Measurements from ENCODE around the gene PAPPA2. TPM values are rescaled to one million over a fixed set of nuclear protein-coding genes. Genes with fewer than 3 reads are reported as not detected.

The PAPPA2 gene
- total RNA-seq, 1 experiment from 2014 or later, result 0.06 TPM

DNA sequence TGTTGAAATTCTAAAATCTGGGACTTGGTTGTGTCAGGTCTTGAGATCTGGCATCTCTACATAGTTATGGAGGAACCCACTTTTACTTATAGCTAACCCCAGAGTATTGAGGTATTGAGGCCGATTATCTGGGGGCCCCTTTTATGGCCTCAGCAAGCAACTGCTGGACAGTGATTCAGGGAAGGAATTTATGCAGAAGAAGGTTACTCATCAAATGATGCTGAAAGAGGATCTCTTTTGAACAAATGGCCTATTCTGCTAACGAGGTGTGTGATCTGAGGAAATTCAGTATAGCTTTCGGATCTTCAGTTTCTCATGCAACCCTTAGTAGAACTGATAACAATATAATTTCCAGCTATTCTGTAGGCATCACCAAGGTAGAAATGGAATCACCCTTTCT, 239.9 kb downstream of the PAPPA2 start:
- Histone ChIP-seq H3K27ac (ENCODE audit: low read depth, low read length, poor library complexity, severe bottlenecking) (no peak overlapping the region), H3K4me3 (ENCODE audit: low read depth, low read length, poor library complexity, severe bottlenecking) (no peak overlapping the region), H3K9me3 (ENCODE audit: low read depth, low read length, poor library complexity, severe bottlenecking) (no peaks in the 10 kb centered on the region), H3K36me3 (ENCODE audit: insufficient read depth, low read length, poor library complexity, severe bottlenecking) (no peaks in the 10 kb centered on the region), H3K27me3 (replicated peaks; ENCODE audit: insufficient read depth, low read depth, low read length, poor library complexity) (peaks cover 44% of the 10 kb centered on the region), H3K4me1 (ENCODE audit: insufficient read depth, low read length, poor library complexity, severe bottlenecking) (no peaks in the 10 kb centered on the region)
- ChIA-PET CTCF (no interaction called here), POLR2A (ENCODE audit: low non-redundant PET) (no interaction called here)
- BruUV-seq (replicated peaks), result no TSS peak
- DNase-seq (ENCODE audit: low spot score), result no peak
- TF ChIP-seq EZH2 (IDR thresholded peaks at IDR 0.05; ENCODE audit: borderline replicate concordance, low read depth, low read length, poor library complexity, severe bottlenecking), result no peak
- TF ChIP-seq, protein P1, sequence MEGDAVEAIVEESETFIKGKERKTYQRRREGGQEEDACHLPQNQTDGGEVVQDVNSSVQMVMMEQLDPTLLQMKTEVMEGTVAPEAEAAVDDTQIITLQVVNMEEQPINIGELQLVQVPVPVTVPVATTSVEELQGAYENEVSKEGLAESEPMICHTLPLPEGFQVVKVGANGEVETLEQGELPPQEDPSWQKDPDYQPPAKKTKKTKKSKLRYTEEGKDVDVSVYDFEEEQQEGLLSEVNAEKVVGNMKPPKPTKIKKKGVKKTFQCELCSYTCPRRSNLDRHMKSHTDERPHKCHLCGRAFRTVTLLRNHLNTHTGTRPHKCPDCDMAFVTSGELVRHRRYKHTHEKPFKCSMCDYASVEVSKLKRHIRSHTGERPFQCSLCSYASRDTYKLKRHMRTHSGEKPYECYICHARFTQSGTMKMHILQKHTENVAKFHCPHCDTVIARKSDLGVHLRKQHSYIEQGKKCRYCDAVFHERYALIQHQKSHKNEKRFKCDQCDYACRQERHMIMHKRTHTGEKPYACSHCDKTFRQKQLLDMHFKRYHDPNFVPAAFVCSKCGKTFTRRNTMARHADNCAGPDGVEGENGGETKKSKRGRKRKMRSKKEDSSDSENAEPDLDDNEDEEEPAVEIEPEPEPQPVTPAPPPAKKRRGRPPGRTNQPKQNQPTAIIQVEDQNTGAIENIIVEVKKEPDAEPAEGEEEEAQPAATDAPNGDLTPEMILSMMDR (conservative IDR thresholded peaks at IDR 0.05; ENCODE audit: low read depth, low read length), result no peak
- intact Hi-C loops (cut with micrococcal nuclease; ENCODE audit: unreplicated experiment), result no loop called here

DNA sequence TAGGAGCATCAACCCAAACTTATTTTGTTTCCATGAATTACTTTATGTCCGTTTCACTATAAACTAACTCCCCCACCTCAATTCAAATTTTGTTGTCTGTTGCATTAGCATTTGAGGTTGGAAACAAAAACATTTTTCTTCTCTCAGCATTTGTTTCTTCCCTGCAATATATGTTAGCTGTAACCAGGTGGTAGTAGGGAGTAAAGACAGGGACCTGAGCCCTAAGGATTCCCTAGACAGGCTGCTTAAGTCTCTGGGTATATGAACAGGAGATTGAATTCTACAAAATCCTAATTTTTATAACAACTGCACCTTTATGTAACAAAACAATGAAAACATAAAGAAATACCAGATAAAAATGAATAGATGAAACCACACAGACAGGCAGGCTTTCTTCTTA, 242.6 kb downstream of the PAPPA2 start:
- no TSS peak for BruUV-seq (replicated peaks)
- intact Hi-C loops (cut with micrococcal nuclease; ENCODE audit: unreplicated experiment), result no loop called here
- CTCF ChIA-PET, result interaction anchor here (1.3 kb wide), 1 partner anchor 14 kb away, joined by 5 read pairs; no protein-coding TSS in a partner anchor
- Histone ChIP-seq H3K27me3 (replicated peaks; ENCODE audit: insufficient read depth, low read depth, low read length, poor library complexity) (peaks cover 49% of the 10 kb centered on the region), H3K4me3 (ENCODE audit: low read depth, low read length, poor library complexity, severe bottlenecking) (no peak overlapping the region), H3K4me1 (ENCODE audit: insufficient read depth, low read length, poor library complexity, severe bottlenecking) (no peaks in the 10 kb centered on the region), H3K27ac (ENCODE audit: low read depth, low read length, poor library complexity, severe bottlenecking) (no peak overlapping the region), H3K9me3 (ENCODE audit: low read depth, low read length, poor library complexity, severe bottlenecking) (no peaks in the 10 kb centered on the region), H3K36me3 (ENCODE audit: insufficient read depth, low read length, poor library complexity, severe bottlenecking) (no peaks in the 10 kb centered on the region)
- no peak for DNase-seq (ENCODE audit: low spot score)
- POLR2A ChIA-PET (ENCODE audit: low non-redundant PET), result no interaction called here
- TF ChIP-seq, protein P1 (conservative IDR thresholded peaks at IDR 0.05; ENCODE audit: low read depth, low read length), result no peak
- TF ChIP-seq EZH2 (IDR thresholded peaks at IDR 0.05; ENCODE audit: borderline replicate concordance, low read depth, low read length, poor library complexity, severe bottlenecking), result no peak

DNA sequence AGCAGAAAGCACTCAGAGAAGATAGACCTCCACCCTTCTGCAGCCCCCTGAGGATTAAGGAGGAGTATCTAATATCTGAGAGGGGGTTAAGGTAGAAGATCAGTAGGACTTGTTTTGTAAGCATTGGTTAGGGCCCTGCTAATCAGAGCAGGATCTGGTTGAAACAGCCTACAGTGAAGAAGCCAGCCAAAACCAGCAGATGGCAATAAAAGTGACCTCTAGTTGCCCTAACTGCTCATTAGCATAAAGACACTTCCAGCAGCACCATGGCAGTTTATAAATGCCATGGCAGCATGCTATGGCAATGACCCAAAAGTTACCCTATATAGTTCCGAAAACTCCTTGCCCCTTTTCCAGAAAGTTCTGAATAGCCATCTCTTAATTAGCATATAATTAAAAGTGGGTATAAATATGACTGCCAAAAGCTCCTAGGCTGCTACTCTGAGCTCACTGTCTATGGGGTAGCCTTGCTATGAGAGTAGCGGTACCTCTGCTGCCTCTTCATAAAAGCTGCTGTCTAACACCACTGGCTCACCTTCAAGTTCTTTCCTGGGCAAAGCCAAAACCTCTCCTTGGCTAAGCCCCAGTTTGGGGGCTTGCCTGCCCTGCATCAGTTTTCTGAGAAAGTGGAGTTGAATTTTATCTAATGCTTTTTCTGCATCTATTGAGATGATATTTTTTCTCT, 254.2 kb downstream of the PAPPA2 start:
- Histone ChIP-seq H3K36me3 (ENCODE audit: insufficient read depth, low read length, poor library complexity, severe bottlenecking) (no peaks in the 10 kb centered on the region), H3K27ac (ENCODE audit: low read depth, low read length, poor library complexity, severe bottlenecking) (no peak overlapping the region), H3K27me3 (replicated peaks; ENCODE audit: insufficient read depth, low read depth, low read length, poor library complexity) (no peaks in the 10 kb centered on the region), H3K4me1 (ENCODE audit: insufficient read depth, low read length, poor library complexity, severe bottlenecking) (no peaks in the 10 kb centered on the region), H3K9me3 (ENCODE audit: low read depth, low read length, poor library complexity, severe bottlenecking) (no peaks in the 10 kb centered on the region), H3K4me3 (ENCODE audit: low read depth, low read length, poor library complexity, severe bottlenecking) (no peak overlapping the region)
- POLR2A ChIA-PET (ENCODE audit: low non-redundant PET), result no interaction called here
- intact Hi-C loops (cut with micrococcal nuclease; ENCODE audit: unreplicated experiment), result no loop called here
- TF ChIP-seq, protein P1 (conservative IDR thresholded peaks at IDR 0.05; ENCODE audit: low read depth, low read length), result no peak
- no peak for TF ChIP-seq EZH2 (IDR thresholded peaks at IDR 0.05; ENCODE audit: borderline replicate concordance, low read depth, low read length, poor library complexity, severe bottlenecking)
- CTCF ChIA-PET, result no interaction called here
- no TSS peak for BruUV-seq (replicated peaks)
- no peak for DNase-seq (ENCODE audit: low spot score)
